DMS79 (cell line): ENCODE measurements around the gene S100A2.

Experiments used
- DNase-seq: peaks from one replicate; lab custom pipeline; 2025; lab: John Stamatoyannopoulos, UW

S100A2 gene

DNA sequence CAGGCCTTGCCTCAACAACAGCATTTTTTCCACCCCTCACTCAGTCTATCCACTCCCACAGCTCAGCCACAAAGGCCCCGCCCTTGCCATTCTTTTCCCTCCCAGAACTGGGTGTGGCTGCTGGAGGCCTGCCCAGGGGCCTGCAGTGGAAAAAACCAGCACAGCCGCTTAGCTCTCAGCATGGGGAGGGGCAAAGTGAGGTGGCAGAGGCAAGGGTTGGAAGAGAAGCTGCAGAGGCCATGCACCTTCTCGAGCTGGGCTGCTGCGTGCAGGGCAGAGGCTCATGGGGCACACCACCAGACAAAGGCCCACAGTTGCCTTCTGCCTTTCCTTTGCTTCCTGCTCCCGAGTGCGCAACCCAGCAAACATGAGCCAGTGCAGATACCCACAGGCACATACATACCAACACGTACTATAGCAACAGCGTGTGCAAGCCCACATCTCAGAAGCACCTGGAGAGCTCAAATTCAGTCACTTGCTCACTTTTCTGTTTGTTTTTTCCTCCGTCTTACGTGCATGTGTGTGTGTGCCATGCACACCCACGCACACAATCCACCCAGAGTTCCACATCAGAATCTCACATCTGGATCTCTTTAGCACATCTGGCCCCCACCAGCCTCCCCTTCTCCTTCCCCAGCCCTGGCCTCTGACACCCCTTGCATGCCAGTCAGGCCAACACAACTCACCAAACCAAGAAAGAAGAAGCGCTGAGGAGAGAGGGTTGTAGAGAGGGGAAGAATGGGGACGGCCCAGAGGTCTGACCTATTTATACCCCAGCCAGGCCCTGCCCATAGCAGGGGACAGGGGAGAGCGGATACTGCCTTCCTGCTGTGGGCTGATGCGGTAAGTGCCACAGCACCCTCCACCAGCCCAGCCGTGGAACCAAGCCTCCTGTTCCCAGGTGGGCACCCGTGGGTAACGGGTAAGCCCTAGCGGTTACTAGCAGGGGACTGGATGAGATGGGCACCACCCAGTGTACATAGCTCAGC is 20.3 kb downstream of the S100A2 start, which contains the start of gene S100A4:
Gene S100A4, minus strand, starts transcription at position 740 of the 989 bp plus-strand sequence. CDS start 1,012 bp downstream, outside the sequence.
- DNase-seq: peak; percentile 92

DNA sequence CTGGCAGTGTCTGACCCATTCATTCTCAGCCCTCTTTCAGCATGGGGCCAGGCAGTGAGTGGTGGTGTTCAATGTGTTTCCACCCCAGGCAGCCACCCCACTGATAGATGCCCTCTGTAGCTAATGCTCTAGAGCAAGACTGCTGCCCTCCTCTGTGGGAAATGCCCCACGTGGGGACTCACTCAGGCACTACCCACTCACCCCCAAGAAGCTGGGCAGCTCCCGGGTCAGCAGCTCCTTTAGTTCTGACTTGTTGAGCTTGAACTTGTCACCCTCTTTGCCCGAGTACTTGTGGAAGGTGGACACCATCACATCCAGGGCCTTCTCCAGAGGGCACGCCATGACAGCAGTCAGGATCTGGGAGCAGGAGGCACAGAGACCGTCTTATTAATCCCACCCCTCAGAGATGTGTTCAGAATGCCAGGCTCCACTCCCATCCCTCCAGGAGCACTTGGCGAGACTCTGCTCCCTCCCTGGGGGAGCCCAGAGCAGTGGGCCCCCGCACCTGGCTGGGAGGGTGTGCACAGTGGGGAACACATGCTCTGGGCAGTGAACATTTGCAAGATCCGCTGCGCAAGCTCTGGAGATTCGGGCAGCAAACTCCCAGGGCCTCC is 21.1 kb downstream of the S100A2 start:
- DNase-seq: no peak

DNA sequence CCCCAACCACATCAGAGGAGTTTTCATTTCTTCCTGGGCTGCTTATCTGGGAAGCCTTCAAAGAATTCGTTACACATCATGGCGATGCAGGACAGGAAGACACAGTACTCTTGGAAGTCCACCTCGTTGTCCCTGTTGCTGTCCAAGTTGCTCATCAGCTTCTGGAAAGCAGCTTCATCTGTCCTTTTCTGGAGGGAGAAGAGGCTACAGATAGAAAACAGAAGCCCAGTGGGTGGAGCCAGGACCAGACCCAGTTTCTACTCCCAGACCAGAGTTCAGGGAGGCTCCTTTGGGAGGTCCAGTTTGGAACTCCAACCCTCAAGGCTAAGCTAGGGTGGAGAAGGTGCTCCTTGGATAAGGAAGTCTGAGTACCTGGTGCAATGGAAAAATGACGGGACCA is 21.9 kb downstream of the S100A2 start:
- no peak for DNase-seq

DNA sequence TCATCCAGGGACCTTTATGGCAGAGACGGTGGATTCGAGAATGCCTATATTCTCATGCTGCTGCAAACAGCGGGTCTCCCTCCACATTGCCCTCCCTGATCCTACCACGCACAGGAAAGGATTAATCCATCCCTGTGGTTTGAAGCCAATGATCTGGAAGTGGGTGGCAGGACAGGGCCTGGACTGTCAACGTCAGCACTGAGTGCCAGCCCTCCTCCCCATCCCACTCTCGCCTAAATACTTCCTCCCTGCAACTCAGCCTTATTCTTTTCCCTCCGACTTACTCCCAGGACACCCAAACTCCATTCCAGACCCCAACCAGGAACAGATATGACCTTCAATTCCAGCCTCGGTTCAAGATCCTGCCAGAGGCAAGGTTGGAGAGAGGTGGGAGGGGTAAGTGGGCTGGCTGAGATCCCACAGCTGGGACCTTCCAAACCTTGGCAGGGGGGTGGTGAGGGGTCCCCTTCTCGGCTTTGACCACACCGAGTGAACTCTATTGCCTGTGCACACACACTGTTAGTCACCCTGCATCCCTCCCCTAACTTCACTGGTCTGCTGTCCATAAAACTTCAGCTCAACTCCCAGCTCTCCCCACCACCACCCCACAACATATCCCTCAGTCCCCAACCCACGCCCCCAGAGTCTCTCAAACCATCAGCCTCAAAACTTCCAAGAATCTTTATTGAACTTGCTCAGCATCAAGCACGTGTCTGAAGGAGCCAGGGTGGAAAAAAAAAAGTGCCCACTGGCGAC is 22.5 kb downstream of the S100A2 start:
- no peak for DNase-seq

DNA sequence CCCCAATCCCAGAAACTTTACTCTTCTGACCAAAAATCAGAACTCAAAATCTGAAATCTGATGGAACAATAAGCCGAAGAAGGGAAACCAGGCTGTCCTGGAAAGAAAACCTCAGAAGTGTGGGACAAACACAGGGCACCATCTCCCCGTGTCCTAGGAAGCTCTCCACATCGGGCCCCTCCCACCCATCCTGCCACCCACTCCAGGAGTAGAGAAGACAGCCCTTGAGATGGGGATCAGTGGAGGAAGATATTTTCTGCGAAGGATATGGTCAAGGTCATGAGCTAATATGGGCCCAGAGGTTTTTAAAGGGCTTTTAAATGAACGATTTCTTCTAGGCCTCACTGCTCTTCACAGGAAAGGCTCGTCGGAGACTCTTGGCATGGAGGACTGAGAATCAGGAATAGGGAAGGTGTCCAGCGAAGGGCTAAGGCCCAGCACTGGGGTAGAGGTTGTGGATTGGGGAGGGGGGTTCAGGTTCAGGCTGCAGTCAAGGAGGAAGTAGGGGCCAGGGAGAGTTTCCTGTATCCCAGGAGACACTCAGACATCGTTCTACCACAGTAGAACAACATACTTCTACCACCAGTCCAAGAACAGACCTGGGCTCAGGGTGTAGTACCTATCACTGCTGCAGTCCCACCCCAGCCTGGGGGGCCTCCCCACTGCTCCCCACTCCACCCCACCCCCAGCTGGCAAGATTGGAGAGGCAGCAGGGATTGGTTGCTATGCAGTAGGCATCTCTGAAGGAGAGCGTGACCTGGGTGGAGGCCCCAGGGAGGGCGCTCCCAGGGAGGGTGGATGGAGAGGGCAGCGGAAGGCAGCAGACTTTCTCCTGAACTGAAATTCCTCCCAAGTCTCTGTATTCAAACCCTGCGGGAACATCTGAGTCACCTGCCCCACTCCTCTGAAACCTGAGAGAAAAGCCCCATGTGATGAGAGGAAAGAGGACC is 23.7 kb downstream of the S100A2 start:
- DNase-seq: no peak

DNA sequence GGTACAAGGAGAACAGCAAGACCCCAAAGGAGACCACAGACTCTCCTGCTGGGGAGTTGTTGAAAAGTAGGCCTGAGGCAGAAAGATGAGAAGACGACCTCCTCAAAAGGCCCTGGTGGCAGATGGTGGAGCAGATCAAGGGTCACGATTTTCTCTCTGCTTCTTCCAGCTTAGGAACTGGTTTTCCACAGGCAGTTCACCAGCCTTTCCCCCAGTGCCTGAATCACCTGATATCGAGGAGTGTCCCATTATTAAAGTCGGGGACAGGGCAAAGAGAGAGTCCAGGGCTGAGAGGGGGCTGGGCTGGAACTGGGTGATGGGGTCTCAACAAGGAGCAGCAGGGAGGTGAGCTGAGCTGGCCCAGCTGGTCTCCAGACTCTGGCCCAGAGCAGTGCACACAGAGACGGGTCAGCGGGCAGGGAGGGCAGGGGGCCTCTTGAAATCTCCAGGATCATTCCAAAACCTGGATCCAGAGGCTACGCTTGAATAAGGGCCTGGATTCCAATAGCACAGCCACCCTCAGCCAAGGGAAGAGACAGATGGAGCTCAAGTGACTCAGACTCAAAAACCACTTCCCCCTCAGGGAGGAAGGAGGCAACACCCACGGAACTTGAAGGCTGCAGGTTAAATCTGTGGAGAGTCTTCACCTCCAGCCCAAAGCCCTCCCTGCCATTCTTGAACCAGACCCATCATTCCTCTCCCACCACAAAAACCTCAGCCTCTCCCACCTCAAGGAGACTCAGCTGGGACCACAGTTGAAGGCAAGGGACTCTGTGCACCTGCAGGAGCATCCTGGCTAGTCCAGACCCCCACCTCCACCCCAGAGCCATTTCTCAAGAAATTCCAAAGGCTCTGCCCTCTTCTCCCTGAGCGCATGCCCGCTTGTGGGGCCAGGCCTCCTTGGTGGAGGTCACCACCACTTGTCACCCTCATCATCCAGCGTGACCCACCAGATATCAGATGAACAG is 25.0 kb downstream of the S100A2 start, which contains the start of gene S100A5:
Gene S100A5, minus strand, starts transcription at position 541 of the 968 bp plus-strand sequence. CDS start 743 bp downstream, outside the sequence.
- no peak for DNase-seq

DNA sequence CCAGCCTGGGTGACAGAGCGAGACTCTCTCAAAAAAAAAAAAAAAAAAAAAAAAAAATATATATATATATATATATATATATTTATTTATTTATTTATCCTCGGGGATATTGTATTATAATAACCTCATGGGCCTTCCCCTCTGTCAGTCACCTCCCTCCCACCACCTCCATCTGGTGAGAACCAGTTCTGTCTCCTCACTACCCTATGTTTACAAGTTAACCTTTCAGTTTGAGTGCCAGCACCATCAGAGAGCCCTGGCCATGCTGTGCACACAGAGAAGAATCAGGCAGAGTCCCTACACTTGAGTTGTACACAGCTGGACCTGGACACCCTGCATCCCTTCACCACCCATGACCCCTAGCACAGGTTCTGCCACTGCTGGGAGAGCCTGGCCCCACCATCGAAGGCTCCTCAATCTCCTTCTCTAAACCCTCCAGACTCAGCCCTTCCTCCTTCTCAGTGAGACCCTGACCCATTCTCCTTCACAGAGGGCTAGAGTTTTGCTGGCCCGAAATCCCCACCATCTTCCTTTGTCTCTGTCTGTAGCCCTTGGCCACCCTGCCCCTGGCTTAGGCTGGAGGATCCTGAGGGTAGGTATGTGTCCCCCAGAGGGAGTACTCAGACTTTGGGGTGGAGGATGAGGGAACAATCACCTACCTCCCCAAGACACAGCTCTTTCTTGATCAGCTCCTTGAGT is 26.1 kb downstream of the S100A2 start:
- no peak for DNase-seq

DNA sequence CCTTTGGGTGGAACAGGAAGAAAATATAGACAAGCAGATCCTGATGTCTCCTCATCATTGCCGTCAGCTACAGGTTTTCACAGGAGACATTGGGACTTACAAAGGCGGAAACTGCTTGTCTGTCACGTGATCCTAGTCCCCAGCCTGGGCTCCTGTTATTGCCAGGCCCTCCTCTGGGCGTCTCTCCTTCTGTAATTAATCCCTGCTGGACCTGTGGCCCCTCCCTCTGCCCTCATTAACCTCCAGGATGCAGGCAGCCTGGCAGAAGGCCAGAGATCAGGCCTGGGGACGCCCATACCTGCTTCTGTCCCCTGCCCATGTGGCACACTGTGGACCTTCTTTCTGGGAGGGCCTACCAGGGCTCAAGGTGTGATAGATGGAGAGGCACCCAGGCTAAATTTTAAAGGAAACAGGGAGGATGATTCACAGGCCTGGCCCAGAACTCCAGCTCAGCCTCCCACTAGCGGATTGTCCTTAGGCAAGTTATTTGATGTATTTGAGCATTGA is 27.3 kb downstream of the S100A2 start:
- no peak for DNase-seq

DNA sequence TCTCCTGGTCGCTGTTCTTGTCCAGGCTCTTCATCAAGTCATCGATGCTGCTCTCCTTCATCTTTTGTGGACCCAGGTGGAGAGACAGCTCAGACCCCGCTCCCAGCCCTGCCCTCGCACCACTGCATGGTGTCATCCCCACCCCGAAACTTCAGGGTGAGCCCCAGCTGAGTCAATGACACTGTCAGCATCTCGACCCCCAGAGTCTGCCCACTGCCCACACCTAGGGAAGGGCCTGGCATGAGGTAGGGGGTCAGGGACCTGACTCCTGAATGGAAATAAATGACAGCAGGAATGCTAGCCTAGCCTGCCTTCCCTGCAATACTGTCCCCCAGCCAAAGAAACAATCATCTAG is 28.3 kb downstream of the S100A2 start:
- DNase-seq: no peak

DNA sequence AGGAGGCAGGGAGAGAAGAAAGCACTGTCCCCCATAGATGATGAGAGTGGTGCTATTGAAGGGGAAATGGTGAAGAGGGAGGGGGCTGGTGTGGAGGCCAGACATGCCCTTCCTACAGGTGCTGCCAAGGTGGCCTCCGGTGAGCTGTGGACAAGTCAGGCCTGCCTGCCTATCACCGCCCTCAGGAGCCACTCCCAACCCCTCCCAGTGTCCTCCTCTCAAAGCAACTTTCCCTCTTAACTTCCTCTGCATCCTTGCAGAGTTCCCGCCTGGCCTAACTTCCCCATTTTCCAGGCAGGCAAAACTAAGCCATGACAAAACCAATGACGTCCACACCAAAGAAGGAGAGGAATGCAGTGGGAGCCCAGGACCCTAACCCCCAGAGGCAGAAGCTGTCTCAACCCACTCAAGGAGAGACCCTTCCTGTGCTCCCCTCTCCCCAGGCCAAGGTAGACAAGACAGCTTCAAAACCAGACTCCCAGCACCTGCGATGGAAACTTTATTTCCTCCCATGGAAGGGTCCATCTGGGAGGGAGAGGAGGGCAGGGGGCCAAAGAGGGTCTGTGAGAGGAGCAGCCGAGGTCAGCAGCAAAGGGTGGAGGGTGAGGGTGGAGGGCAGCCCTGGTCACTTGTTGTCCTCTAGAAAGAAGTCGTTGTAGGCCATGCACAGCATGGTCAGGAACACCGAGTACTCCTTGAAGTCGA is 28.8 kb downstream of the S100A2 start:
- DNase-seq: no peak

DNA sequence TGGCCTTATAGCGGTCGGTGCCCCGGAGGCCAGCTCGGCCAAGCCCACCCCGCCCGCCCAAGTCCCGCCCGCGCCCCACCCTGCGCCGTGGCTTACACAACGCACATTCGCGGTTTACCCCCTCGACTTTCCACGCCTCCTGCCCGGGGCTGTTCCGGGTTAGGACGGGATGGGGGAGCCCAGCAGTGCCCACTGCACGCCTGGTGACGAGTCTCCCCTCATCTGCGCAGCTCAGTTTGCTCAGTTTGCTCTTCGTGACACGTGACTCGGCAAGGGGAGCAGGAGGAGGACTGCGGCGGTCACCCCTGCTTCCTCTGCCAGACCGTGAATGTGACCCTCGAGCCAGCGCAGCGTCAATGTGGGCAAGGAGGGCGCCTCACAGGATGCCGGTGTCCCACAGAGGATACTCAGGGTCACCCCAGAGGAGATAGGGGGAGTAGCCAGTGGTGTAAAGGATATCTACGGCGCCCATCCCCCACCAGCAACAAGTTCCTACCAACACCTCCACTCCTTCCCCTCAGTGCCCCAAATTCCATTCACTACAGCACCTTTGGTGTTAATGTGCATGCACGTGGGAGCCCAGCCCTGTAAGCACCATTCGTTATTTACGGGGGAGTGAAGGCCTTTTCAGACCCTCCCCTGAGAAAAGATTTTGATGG is 29.5 kb downstream of the S100A2 start:
- peak; percentile 74 for DNase-seq

DNA sequence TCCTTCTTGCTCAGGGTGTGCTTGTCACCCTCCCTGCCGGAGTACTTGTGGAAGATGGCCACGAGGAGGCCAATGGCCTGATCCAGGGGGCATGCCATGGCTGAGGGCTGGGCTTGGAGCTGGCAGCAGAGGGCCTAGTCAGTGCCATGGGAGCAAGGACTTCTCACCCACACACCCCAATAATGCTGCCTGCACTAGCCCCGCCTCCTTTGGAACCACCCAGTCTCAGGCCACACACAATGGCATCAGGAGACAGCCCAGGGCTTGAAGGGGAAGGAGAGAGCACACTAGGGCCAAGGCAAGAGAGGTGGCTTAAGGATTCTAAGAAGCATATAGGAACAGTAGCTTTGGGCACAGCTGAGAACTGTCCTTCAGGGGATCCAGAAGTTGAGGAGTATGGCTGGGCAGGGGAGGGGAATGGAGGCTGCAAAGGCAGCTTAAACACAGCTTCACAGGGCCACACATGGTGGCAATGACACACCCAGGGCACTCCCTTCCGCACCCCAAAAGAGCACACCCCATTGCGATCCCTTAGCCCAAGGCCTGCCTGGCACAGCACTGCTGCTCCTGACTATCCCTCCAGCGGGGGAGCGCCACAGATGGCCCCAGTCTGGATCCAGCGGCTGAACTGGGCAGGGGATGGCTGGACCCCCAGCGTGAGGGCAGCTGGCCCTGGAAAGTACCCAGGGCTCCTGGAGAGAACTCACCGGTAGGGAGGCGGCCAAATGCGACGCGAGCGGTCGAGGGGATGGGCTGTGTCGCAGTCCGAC is 30.2 kb downstream of the S100A2 start, which contains the start of gene S100A6:
Gene S100A6, minus strand, starts transcription at position 750 of the 770 bp plus-strand sequence. Its CDS starts 652 bp downstream, at position 98.
- peak; percentile 21 for DNase-seq

DNA sequence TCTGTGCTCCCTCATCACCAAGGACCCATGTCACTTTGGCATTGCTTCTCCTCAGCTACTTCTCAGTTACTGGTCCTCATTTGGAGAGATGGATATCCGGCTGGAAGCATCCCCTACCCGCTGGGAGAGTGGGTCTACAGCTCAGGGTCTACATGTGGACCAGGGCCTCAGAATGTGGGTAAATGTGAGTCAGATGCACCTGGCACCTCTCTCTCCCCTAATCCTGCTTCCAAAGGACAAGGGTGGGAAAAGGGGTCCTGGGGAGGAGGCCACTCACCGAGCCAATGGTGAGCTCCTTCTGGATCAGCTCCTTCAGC is 30.8 kb downstream of the S100A2 start:
- DNase-seq: no peak

DNA sequence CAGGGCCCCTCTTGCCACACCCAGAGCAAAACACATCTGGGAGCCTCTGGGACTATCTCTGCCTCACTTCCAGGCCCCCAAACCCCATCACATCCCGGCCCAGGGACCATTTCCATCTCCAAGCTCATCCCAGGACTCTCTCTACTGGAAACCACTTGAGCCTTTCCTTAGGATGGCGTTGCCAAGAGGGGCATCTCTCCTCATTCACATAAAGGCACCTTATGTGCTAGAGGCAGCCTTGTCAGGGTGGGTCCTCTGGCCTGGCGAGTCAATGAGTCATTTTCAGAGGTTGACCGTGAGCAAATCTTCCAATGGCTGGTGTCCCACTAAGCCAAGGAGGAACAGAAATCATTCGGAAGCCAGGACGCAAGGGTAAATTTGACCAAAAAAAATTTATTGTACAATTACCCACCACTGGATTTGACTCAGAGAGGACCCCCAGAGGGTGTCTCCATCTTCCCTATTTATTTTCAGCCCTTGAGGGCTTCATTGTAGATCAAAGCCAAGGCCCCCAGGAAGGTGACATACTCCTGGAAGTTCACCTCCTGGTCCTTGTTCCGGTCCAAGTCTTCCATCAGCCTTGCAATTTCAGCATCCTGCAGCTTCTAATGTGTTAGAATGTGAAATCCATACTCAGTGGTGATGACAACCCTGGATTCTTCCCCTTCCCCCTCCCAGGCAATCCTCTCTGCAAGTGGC is 31.3 kb downstream of the S100A2 start:
- no peak for DNase-seq

DNA sequence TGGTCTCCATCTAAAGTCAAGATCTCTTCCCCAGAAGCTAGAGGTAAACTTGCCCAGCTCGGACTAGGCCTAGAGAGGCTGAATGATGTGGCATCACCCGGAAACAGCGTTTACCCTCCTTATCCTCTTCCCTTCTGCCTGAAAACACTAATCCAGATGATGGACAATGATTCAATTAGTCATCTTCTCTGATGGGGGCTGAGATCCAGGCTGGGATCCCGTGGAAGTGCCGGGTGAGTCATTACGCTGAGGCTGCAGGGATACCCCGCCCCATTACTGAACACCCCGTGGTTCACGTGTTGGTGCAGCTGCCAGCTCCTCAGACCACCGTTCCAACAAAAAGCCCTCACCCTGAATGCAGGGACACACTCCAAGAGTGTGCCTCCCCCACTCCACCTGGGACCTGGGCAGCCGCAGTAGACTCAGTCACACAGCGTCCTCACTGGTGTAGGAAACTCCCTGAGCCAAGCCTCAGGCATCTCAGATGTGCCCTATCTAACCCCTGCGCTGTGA is 31.9 kb downstream of the S100A2 start:
- DNase-seq: peak; percentile 71
